Smooth muscle cell (in vitro differentiated cells): ENCODE results near the gene LEFTY1. TPM values are rescaled to one million over a fixed set of nuclear protein-coding genes. Genes with fewer than 3 reads are reported as not detected.
A peak's percentile ranks its signal among the peaks of the same experiment; 100 is the strongest.

Source experiments
- DNase-seq: peaks from one replicate; lab custom pipeline; 2025; ENCODE audit not compliant: unreplicated experiment; lab: John Stamatoyannopoulos, UW
- H2AFZ ChIP-seq: fragments of 200-600 bp; sonication (generic); 2 replicates; pipeline ENCODE4 v1.6.0; 2016; ENCODE audit warnings: antibody characterized with exemption, low read depth, mild to moderate bottlenecking
- H3F3A ChIP-seq: fragments of 200-600 bp; sonication (generic); 2 replicates; pipeline ENCODE4 v1.6.0; 2017; ENCODE audit warnings: antibody characterized with exemption, low read depth
- H3K27ac ChIP-seq: fragments of 200-600 bp; sonication (generic); 2 replicates; pipeline ENCODE4 v1.5.1; 2016; ENCODE audit warnings: low read depth, mild to moderate bottlenecking
- H3K27me3 ChIP-seq: fragments of 200-600 bp; sonication (generic); 2 replicates; pipeline ENCODE4 v1.6.1; 2016; ENCODE audit warnings: low read depth, mild to moderate bottlenecking
- H3K36me3 ChIP-seq: fragments of 200-600 bp; sonication (generic); 2 replicates; pipeline ENCODE4 v1.5.1; 2016; ENCODE audit warnings: low read depth
- H3K4me1 ChIP-seq: fragments of 200-600 bp; sonication (generic); 2 replicates; pipeline ENCODE4 v1.5.1; 2016; ENCODE audit warnings: low read depth
- H3K4me2 ChIP-seq: fragments of 200-600 bp; sonication (generic); 2 replicates; pipeline ENCODE4 v1.6.0; 2016; ENCODE audit warnings: mild to moderate bottlenecking
- H3K4me3 ChIP-seq: fragments of 200-600 bp; sonication (generic); 2 replicates; pipeline ENCODE4 v1.5.1; 2016; ENCODE audit warnings: mild to moderate bottlenecking
- H3K79me2 ChIP-seq: fragments of 200-600 bp; sonication (generic); 2 replicates; pipeline ENCODE4 v1.6.0; 2016; ENCODE audit warnings: low read depth, mild to moderate bottlenecking
- H3K9ac ChIP-seq: fragments of 200-600 bp; sonication (generic); 2 replicates; pipeline ENCODE4 v1.6.0; 2016; ENCODE audit warnings: low read depth
- H3K9me3 ChIP-seq: fragments of 200-600 bp; sonication (generic); replicated peaks from 2 replicates; pipeline ENCODE4 v1.5.1; 2016; ENCODE audit warnings: low read depth
- H4K20me1 ChIP-seq: fragments of 200-600 bp; sonication (generic); 2 replicates; pipeline ENCODE4 v1.6.0; 2016; ENCODE audit warnings: low read depth
- CTCF ChIP-seq: fragments of 200-600 bp; sonication (generic); IDR thresholded peaks from 2 replicates; pipeline ENCODE4 v1.5.1; 2017; ENCODE audit warnings: borderline replicate concordance, mild to moderate bottlenecking, antibody characterized with exemption; ENCODE audit not compliant: insufficient read depth, poor library complexity, severe bottlenecking
- WGBS: methylation state at CpG from one replicate; pipeline ENCODE4 v1.1.7; 2016; ENCODE audit warnings: low lambda C conversion rate; 5-methylcytosine and 5-hydroxymethylcytosine counted together
- polyA plus RNA-seq: library from polyadenylated mRNA; unstranded; fragments of >200 nt; fragmentation: Nextera tagmentation; extraction: Ambion mirVana; gene quantifications from 2 replicates; pipeline ENCODE4 v1.2.1, GENCODE V29; 2016
- total RNA-seq: library from RNA; depleted of rRNA; stranded (reverse); fragments of >200 nt; gene quantifications from 2 replicates; pipeline ENCODE4 v1.2.3, GENCODE V29; 2014

Gene LEFTY1
- total and polyA plus RNA-seq, 2 experiments from 2014 or later, result not detected

GRCh38 chr1:225880636-225881035 is 8.3 kb downstream of the LEFTY1 start:
- H3K4me1 ChIP-seq, result no peaks in the 10 kb centered on the region
- peak overlapping the region; percentile 91 for H3K4me2 ChIP-seq
- H3K9me3 ChIP-seq, result no peaks in the 10 kb centered on the region
- H3K27me3 ChIP-seq, result no peaks in the 10 kb centered on the region
- WGBS, result 80% methylated on average over 5 of the region's 5 CpGs
- peaks cover 31% of the 10 kb centered on the region for H4K20me1 ChIP-seq
- H3K79me2 ChIP-seq, result peaks cover 3% of the 10 kb centered on the region
- no peak overlapping the region for H3K9ac ChIP-seq
- no peaks in the 10 kb centered on the region for H3F3A ChIP-seq
- no peak overlapping the region for H2AFZ ChIP-seq
- H3K4me3 ChIP-seq, result peak overlapping the region; percentile 93
- H3K27ac ChIP-seq, result peak overlapping the region; percentile 11
- H3K36me3 ChIP-seq, result no peaks in the 10 kb centered on the region
- no peak for DNase-seq
- no peak for TF ChIP-seq CTCF

- Histone ChIP-seq H2AFZ (no peak overlapping the region), H3K4me3 (no peak overlapping the region), H3F3A (no peaks in the 10 kb centered on the region), H3K36me3 (no peaks in the 10 kb centered on the region), H3K4me2 (no peak overlapping the region), H3K27me3 (no peaks in the 10 kb centered on the region), H3K4me1 (no peaks in the 10 kb centered on the region), H3K9ac (no peak overlapping the region), H3K79me2 (peaks cover 3% of the 10 kb centered on the region), H3K9me3 (no peaks in the 10 kb centered on the region), H4K20me1 (peaks cover 31% of the 10 kb centered on the region), H3K27ac (no peak overlapping the region)
- 89% methylated on average over 2 of the region's 2 CpGs for WGBS
- no peak for TF ChIP-seq CTCF
- no peak for DNase-seq
Observed at GRCh38 chr1:225880222-225880588, 8.7 kb downstream of the LEFTY1 start.

- no peaks in the 10 kb centered on the region for H3K9me3 ChIP-seq
- no peak overlapping the region for H3K9ac ChIP-seq
- H4K20me1 ChIP-seq, result peaks cover 34% of the 10 kb centered on the region
- DNase-seq, result no peak
- H2AFZ ChIP-seq, result no peak overlapping the region
- H3K79me2 ChIP-seq, result peaks cover 3% of the 10 kb centered on the region
- no peaks in the 10 kb centered on the region for H3F3A ChIP-seq
- H3K4me2 ChIP-seq, result no peak overlapping the region
- H3K27me3 ChIP-seq, result no peaks in the 10 kb centered on the region
- H3K36me3 ChIP-seq, result no peaks in the 10 kb centered on the region
- 78% methylated on average over 8 of the region's 8 CpGs for WGBS
- no peak overlapping the region for H3K27ac ChIP-seq
- no peak for TF ChIP-seq CTCF
- no peaks in the 10 kb centered on the region for H3K4me1 ChIP-seq
- no peak overlapping the region for H3K4me3 ChIP-seq
Observed at GRCh38 chr1:225879521-225880221, 9.3 kb downstream of the LEFTY1 start.

GRCh38 chr1:225878282-225878681 is 10.7 kb downstream of the LEFTY1 start:
- 92% methylated on average over 4 of the region's 4 CpGs for WGBS
- Histone ChIP-seq H3K9me3 (no peaks in the 10 kb centered on the region), H3F3A (no peaks in the 10 kb centered on the region), H3K4me1 (no peaks in the 10 kb centered on the region), H2AFZ (no peak overlapping the region), H3K9ac (no peak overlapping the region), H3K27ac (no peak overlapping the region), H3K4me2 (no peak overlapping the region), H3K79me2 (peaks cover 3% of the 10 kb centered on the region), H3K4me3 (no peak overlapping the region), H3K36me3 (no peaks in the 10 kb centered on the region), H4K20me1 (peaks cover 47% of the 10 kb centered on the region), H3K27me3 (no peaks in the 10 kb centered on the region)
- no peak for TF ChIP-seq CTCF
- DNase-seq, result no peak
